22Rv1 (cell line): ENCODE data around the gene DPF3.

ENCODE experiments used
- CTCF ChIP-seq: fragments of 450-650 bp; IDR thresholded peaks from 2 replicates; pipeline ENCODE4 v1.5.1; 2017; ENCODE audit warnings: mild to moderate bottlenecking
- ZFX ChIP-seq: fragments of 450-650 bp; IDR thresholded peaks from 2 replicates; pipeline ENCODE4 v1.6.1; 2017; ENCODE audit warnings: antibody characterized with exemption, borderline replicate concordance

DNA sequence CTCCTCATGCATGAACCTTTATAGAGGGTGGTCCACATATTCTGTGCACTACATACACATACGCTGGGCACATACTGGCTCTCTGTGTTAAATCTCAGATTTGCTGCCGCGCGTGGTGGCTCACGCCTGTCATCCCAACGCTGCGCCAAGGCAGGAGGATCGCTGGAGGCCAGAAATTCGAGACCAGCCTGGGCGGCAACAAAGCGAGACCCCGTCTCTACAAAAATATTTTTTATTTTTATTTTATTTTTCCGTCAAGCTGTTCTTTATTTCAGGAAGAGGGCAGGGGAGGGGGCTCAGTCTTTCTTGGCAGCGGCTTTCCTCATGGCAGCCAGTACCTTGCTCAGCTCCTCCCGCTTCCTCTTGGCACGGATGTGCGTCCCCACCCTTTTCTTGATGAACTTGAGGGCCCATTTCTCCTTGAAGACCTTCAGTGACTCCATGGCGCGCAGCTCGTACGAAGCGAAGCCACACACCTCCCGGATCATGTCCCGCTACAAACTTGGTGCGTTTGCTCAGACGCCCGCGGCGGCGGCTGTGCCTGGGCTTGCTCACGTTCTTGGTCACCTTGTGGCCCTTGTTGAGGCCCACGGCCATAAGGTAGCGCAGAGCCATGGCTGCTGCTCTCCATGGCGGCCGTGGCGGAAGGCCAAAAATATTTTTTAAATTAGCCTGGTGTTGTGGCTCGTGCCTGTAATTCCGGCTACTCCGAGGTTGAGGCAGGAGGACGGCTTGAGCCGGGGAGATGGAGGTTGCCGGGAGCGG lies 35.6 kb upstream of the DPF3 start:
- no peak for TF ChIP-seq CTCF
- no peak for TF ChIP-seq ZFX
